GM18951 (cell line): Measurements from ENCODE around the gene OR10A5.

Experiments
- POLR2A ChIP-seq: IDR thresholded peaks from 4 replicates; pipeline ENCODE4 v1.6.1; 2011; ENCODE audit warnings: mild to moderate bottlenecking; ENCODE audit not compliant: insufficient read length, insufficient read depth; ENCODE audit errors: extremely low read depth
- in situ Hi-C: fragments of 300-500 bp; cut with MboI; formaldehyde crosslinking; loops from one replicate; pipeline ENCODE4 v1.12.0; 2022; ENCODE audit warnings: low sequenced_read_pairs, mixed read lengths, inconsistent platforms; ENCODE audit not compliant: unreplicated experiment

OR10A5 gene

DNA sequence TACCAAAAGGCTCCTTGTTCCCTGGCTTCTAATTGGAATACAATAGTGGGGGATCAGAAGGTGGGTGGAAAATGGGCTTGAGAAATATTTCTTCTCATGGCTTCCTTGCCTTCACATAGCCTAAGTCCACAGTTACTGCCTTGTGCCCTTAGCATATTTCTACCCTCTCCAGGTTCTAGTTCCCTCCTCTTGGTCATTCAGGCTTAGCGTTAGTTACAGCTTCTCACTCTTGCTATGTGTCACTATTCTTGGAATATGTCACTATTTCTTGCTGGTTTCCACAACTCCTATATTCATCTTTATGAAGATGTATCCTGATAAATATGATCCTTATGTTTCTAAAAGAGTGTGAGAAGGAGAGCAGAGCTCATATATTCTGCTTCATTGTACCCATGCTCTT is 44.4 kb downstream of the OR10A5 start:
- in situ Hi-C loops: no loop called here
- TF ChIP-seq POLR2A: no peak

- in situ Hi-C loops: no loop called here
- no peak for TF ChIP-seq POLR2A
These were observed 46.9 kb downstream of the OR10A5 start, which contains the start of gene OR2D2 for GRCh38 chr11:6892400-6892799. OR2D2 (minus strand) TSS chr11:6892500; CDS start chr11:6892500, 0 bp downstream.

- in situ Hi-C loops: no loop called here
- no peak for TF ChIP-seq POLR2A
These were observed 48.6 kb downstream of the OR10A5 start for GRCh38 chr11:6894097-6894496.

DNA sequence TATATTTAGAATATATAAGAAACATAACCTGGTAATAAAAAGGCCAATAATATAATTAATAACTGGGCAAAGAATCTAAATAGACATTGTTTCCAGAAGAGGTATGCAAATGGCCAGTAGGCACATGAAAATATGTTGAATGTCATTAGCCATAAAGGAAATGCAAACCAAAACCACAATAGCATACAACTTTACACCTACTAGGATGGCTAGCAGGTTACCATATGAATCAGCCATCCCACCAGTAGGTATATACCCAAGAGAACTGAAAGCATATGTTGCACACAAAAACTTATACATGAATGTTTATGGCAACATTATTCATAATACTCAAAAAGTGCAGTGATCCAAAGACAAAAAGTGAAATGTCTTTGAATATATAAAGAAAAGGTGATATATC is 49.5 kb downstream of the OR10A5 start:
- TF ChIP-seq POLR2A: no peak
- in situ Hi-C loops: no loop called here
